ENCODE measurements around the gene ABCB11.

Gene ABCB11

GRCh38 chr2:169046440-169047151, 15.5 kb upstream of the ABCB11 start:
- Histone ChIP-seq H3K79me2 (ENCODE audit: low read length) (no peaks in the 10 kb centered on the region), H3K27ac (ENCODE audit: low read length) (no peak overlapping the region), H3K27me3 (replicated peaks; ENCODE audit: insufficient read depth, low read length) (no peaks in the 10 kb centered on the region), H3K4me2 (ENCODE audit: low read depth, low read length) (no peak overlapping the region), H3K4me1 (ENCODE audit: low read length) (0 out of 2 replicates have a peak, but pooled peaks cover 1% of the 10 kb centered on the region), H4K20me1 (ENCODE audit: insufficient read depth, low read length) (no peaks in the 10 kb centered on the region), H3K9ac (ENCODE audit: low read length) (no peak overlapping the region), H3K9me3 (replicated peaks; ENCODE audit: insufficient read depth, low read length) (no peaks in the 10 kb centered on the region), H3K9me2 (replicated peaks; ENCODE audit: insufficient read depth, low read length) (no peaks in the 10 kb centered on the region), H3K4me3 (ENCODE audit: low read length) (no peak overlapping the region), H2AFZ (ENCODE audit: low read length) (no peak overlapping the region), H3K36me3 (replicated peaks; ENCODE audit: insufficient read depth, low read length) (no peaks in the 10 kb centered on the region), H3F3A (ENCODE audit: insufficient read depth, low read length) (no peaks in the 10 kb centered on the region)
- TF ChIP-seq EZH2phosphoT487 (IDR thresholded peaks at IDR 0.05; ENCODE audit: low read length) (no peak), EZH2 (optimal IDR thresholded peaks at IDR 0.05; ENCODE audit: low read depth, low read length) (no peak)
- DNase-seq, result no peak

DNA sequence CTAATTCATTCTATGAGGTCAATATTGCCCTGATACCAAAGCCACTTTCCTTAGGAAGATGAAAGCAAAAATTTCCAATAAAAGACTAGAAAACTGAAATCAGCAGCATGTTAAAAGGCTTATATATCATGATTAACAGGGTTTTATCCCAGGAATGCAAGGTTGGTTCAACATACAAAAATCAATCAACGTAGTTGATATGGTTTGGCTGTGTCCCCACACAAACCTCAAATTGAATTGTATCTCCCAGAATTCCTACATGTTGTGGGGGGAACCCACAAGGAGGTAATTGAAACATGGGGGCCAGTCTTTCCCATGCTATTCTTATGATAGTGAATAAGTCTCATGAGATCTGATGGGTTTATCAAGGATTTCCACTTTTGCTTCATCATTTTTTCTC, 11.7 kb upstream of the ABCB11 start:
- no peak overlapping the region for H3K27ac ChIP-seq (ENCODE audit: low read length)
- no peaks in the 10 kb centered on the region for H3K36me3 ChIP-seq (replicated peaks; ENCODE audit: insufficient read depth, low read length)
- no peak overlapping the region for H3K4me2 ChIP-seq (ENCODE audit: low read depth, low read length)
- no peaks in the 10 kb centered on the region for H3K79me2 ChIP-seq (ENCODE audit: low read length)
- no peak overlapping the region for H3K9ac ChIP-seq (ENCODE audit: low read length)
- H3K9me3 ChIP-seq (replicated peaks; ENCODE audit: insufficient read depth, low read length), result no peaks in the 10 kb centered on the region
- H4K20me1 ChIP-seq (ENCODE audit: insufficient read depth, low read length), result no peaks in the 10 kb centered on the region
- H3K4me3 ChIP-seq (ENCODE audit: low read length), result no peak overlapping the region
- no peak for DNase-seq
- no peak overlapping the region for H2AFZ ChIP-seq (ENCODE audit: low read length)
- no peaks in the 10 kb centered on the region for H3F3A ChIP-seq (ENCODE audit: insufficient read depth, low read length)
- H3K4me1 ChIP-seq (ENCODE audit: low read length), result peaks cover 9% of the 10 kb centered on the region
- no peaks in the 10 kb centered on the region for H3K9me2 ChIP-seq (replicated peaks; ENCODE audit: insufficient read depth, low read length)
- no peaks in the 10 kb centered on the region for H3K27me3 ChIP-seq (replicated peaks; ENCODE audit: insufficient read depth, low read length)
- TF ChIP-seq EZH2 (optimal IDR thresholded peaks at IDR 0.05; ENCODE audit: low read depth, low read length) (no peak), EZH2phosphoT487 (IDR thresholded peaks at IDR 0.05; ENCODE audit: low read length) (no peak)
- TF ChIP-seq, protein P1, sequence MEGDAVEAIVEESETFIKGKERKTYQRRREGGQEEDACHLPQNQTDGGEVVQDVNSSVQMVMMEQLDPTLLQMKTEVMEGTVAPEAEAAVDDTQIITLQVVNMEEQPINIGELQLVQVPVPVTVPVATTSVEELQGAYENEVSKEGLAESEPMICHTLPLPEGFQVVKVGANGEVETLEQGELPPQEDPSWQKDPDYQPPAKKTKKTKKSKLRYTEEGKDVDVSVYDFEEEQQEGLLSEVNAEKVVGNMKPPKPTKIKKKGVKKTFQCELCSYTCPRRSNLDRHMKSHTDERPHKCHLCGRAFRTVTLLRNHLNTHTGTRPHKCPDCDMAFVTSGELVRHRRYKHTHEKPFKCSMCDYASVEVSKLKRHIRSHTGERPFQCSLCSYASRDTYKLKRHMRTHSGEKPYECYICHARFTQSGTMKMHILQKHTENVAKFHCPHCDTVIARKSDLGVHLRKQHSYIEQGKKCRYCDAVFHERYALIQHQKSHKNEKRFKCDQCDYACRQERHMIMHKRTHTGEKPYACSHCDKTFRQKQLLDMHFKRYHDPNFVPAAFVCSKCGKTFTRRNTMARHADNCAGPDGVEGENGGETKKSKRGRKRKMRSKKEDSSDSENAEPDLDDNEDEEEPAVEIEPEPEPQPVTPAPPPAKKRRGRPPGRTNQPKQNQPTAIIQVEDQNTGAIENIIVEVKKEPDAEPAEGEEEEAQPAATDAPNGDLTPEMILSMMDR (IDR thresholded peaks at IDR 0.05; ENCODE audit: low read length), result no peak

DNA sequence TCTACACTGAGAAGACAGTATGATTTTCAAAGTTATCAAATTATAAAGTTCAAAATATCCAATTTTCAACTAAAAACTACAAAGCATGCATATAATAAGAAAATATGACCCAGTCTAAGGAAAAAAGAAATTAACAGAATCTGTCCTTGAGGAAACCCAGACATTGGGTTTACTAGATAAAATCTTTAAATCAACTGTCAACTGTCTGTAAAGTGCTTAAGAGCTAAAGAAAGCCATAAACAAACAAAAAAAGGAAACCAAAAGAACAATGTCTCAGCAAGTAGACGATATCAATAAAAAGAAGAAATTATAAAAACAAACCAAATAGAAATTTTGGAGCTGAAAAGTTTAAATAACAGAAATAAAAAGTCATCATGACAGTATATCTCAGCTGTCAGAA, 10.5 kb upstream of the ABCB11 start:
- no peak overlapping the region for H3K4me2 ChIP-seq (ENCODE audit: low read depth, low read length)

More for the DNA sequence above, 10.5 kb upstream of the ABCB11 start:
- no peak for DNase-seq
- Histone ChIP-seq H4K20me1 (ENCODE audit: insufficient read depth, low read length) (no peaks in the 10 kb centered on the region), H3K4me1 (ENCODE audit: low read length) (peaks cover 9% of the 10 kb centered on the region), H3K79me2 (ENCODE audit: low read length) (no peaks in the 10 kb centered on the region), H3K36me3 (replicated peaks; ENCODE audit: insufficient read depth, low read length) (no peaks in the 10 kb centered on the region), H3K27ac (ENCODE audit: low read length) (no peak overlapping the region), H3K9me3 (replicated peaks; ENCODE audit: insufficient read depth, low read length) (no peaks in the 10 kb centered on the region), H3K9me2 (replicated peaks; ENCODE audit: insufficient read depth, low read length) (no peaks in the 10 kb centered on the region), H3F3A (ENCODE audit: insufficient read depth, low read length) (no peaks in the 10 kb centered on the region), H2AFZ (ENCODE audit: low read length) (no peak overlapping the region), H3K9ac (ENCODE audit: low read length) (no peak overlapping the region), H3K27me3 (replicated peaks; ENCODE audit: insufficient read depth, low read length) (no peaks in the 10 kb centered on the region), H3K4me3 (ENCODE audit: low read length) (no peak overlapping the region)
- TF ChIP-seq, protein P1 (IDR thresholded peaks at IDR 0.05; ENCODE audit: low read length), result no peak
- TF ChIP-seq EZH2phosphoT487 (IDR thresholded peaks at IDR 0.05; ENCODE audit: low read length) (no peak), EZH2 (optimal IDR thresholded peaks at IDR 0.05; ENCODE audit: low read depth, low read length) (no peak)
